H9 (cell line): ENCODE results near the gene KRT222. TPM values are rescaled to one million over a fixed set of nuclear protein-coding genes. Genes with fewer than 3 reads are reported as not detected.

Experiments
- DNase-seq: peaks from one replicate; pipeline ENCODE4 v3.0.0-alpha.2; 2017
- H2AFZ ChIP-seq: one replicate; pipeline ENCODE4 v1.6.1; 2013; ENCODE audit warnings: mild to moderate bottlenecking, low read length, control low read depth, moderate library complexity
- H2AK5ac ChIP-seq: 2 replicates; pipeline ENCODE4 v1.6.1; 2013; ENCODE audit warnings: low read length, control low read depth, mixed read lengths; ENCODE audit not compliant: insufficient read length
- H2BK120ac ChIP-seq: one replicate; pipeline ENCODE4 v1.6.1; 2013; ENCODE audit warnings: low read depth, mild to moderate bottlenecking, low read length, control low read depth, inconsistent platforms; ENCODE audit not compliant: poor library complexity, severe bottlenecking
- H2BK12ac ChIP-seq: 2 replicates; pipeline ENCODE4 v1.6.1; 2013; ENCODE audit warnings: low read length, control low read depth, mixed read lengths, low read depth; ENCODE audit not compliant: insufficient read length
- H2BK15ac ChIP-seq: 2 replicates; pipeline ENCODE4 v1.6.1; 2013; ENCODE audit warnings: low read depth, low read length, control low read depth
- H2BK20ac ChIP-seq: one replicate; pipeline ENCODE4 v1.6.1; 2013; ENCODE audit warnings: low read depth, mild to moderate bottlenecking, low read length, control low read depth, inconsistent platforms; ENCODE audit not compliant: poor library complexity, severe bottlenecking
- H2BK5ac ChIP-seq: 2 replicates; pipeline ENCODE4 v1.6.1; 2013; ENCODE audit warnings: low read length, control low read depth, mixed read lengths; ENCODE audit not compliant: insufficient read length
- H3K14ac ChIP-seq: 2 replicates; pipeline ENCODE4 v1.6.1; 2013; ENCODE audit warnings: low read length, control low read depth; ENCODE audit not compliant: insufficient read depth
- H3K18ac ChIP-seq: 2 replicates; pipeline ENCODE4 v1.6.1; 2013; ENCODE audit warnings: low read depth, mild to moderate bottlenecking, mixed read lengths, low read length, control low read depth; ENCODE audit not compliant: insufficient read length
- H3K23ac ChIP-seq: 2 replicates; pipeline ENCODE4 v1.6.1; 2013; ENCODE audit warnings: low read length, control low read depth, mixed read lengths, low read depth; ENCODE audit not compliant: insufficient read length
- H3K23me2 ChIP-seq: 2 replicates; pipeline ENCODE4 v1.6.1; 2013; ENCODE audit warnings: low read depth, mild to moderate bottlenecking, mixed read lengths, low read length, control low read depth; ENCODE audit not compliant: insufficient read length, poor library complexity, severe bottlenecking
- H3K27ac ChIP-seq: 2 replicates; pipeline ENCODE4 v1.5.1; 2013; ENCODE audit warnings: low read length, control low read depth, mixed read lengths, low read depth; ENCODE audit not compliant: insufficient read length
- H3K27me3 ChIP-seq: 2 replicates; pipeline ENCODE4 v1.6.1; 2013; ENCODE audit warnings: low read length, control low read depth, inconsistent platforms; ENCODE audit not compliant: insufficient read depth
- H3K4ac ChIP-seq: 2 replicates; pipeline ENCODE4 v1.6.1; 2013; ENCODE audit warnings: low read depth, mild to moderate bottlenecking, control low read depth, inconsistent platforms, low read length, moderate library complexity
- H3K4me1 ChIP-seq: 2 replicates; pipeline ENCODE4 v1.6.1; 2013; ENCODE audit warnings: low read length, control low read depth, inconsistent platforms; ENCODE audit not compliant: insufficient read depth
- H3K4me2 ChIP-seq: 2 replicates; pipeline ENCODE4 v1.6.1; 2013; ENCODE audit warnings: low read length, control low read depth, mixed read lengths; ENCODE audit not compliant: insufficient read length, insufficient read depth
- H3K56ac ChIP-seq: 2 replicates; pipeline ENCODE4 v1.6.1; 2013; ENCODE audit warnings: low read depth, mild to moderate bottlenecking, mixed read lengths, low read length, control low read depth; ENCODE audit not compliant: insufficient read length
- H3K79me1 ChIP-seq: 2 replicates; pipeline ENCODE4 v1.6.1; 2013; ENCODE audit warnings: low read depth, mild to moderate bottlenecking, moderate library complexity, low read length, control low read depth, inconsistent platforms; ENCODE audit not compliant: insufficient read depth, poor library complexity, severe bottlenecking
- H3K79me2 ChIP-seq: 2 replicates; pipeline ENCODE4 v1.6.1; 2013; ENCODE audit warnings: low read length, control low read depth, inconsistent platforms; ENCODE audit not compliant: insufficient read depth
- H3K9ac ChIP-seq: 2 replicates; pipeline ENCODE4 v1.6.1; 2013; ENCODE audit warnings: low read length, control low read depth, mixed read lengths; ENCODE audit not compliant: insufficient read length; ENCODE audit errors: extremely low read depth
- H3K9me3 ChIP-seq: one replicate; pipeline ENCODE4 v1.6.1; 2013; ENCODE audit warnings: low read depth, low read length, inconsistent platforms; ENCODE audit not compliant: control insufficient read depth
- H3T11ph ChIP-seq: one replicate; pipeline ENCODE4 v1.6.1; 2013; ENCODE audit warnings: mild to moderate bottlenecking, low read length, control low read depth, inconsistent platforms
- H4K20me1 ChIP-seq: one replicate; pipeline ENCODE4 v1.6.1; 2013; ENCODE audit not compliant: control insufficient read depth, insufficient read length, insufficient read depth
- H4K5ac ChIP-seq: 2 replicates; pipeline ENCODE4 v1.6.1; 2013; ENCODE audit warnings: low read depth, mild to moderate bottlenecking, mixed read lengths, low read length, control low read depth; ENCODE audit not compliant: insufficient read length
- H4K8ac ChIP-seq: replicated peaks from 2 replicates; pipeline ENCODE4 v1.6.1; 2013; ENCODE audit warnings: low read length, control low read depth, mixed read lengths, low read depth; ENCODE audit not compliant: insufficient read length
- H4K91ac ChIP-seq: 2 replicates; pipeline ENCODE4 v1.6.1; 2013; ENCODE audit warnings: low read depth, mild to moderate bottlenecking, moderate library complexity, mixed read lengths, low read length, control low read depth; ENCODE audit not compliant: insufficient read length
- H3K27ac Mint-ChIP-seq, 3 experiments: 2 replicates in 2 of 3; 3 replicates in 1 of 3; pipeline ENCODE4 v1.8.0; 2020 to 2021; ENCODE audit warnings: mixed read lengths in 3 of 3, mild to moderate bottlenecking in 1 of 3, moderate library complexity in 1 of 3
- H3K27me3 Mint-ChIP-seq: 2 replicates; pipeline ENCODE4 v1.8.0; 2021; ENCODE audit warnings: low read depth, mild to moderate bottlenecking, moderate library complexity, mixed read lengths
- H3K36me3 Mint-ChIP-seq, 3 experiments: 2 replicates in 2 of 3; 3 replicates in 1 of 3; pipeline ENCODE4 v1.8.0; 2020 to 2021; ENCODE audit warnings: low read depth in 3 of 3, mixed read lengths in 3 of 3; ENCODE audit not compliant: insufficient read depth in 1 of 3
- H3K4me1 Mint-ChIP-seq, 2 experiments: 2 replicates each; pipeline ENCODE4 v1.8.0; 2020; ENCODE audit warnings: mixed read lengths in 2 of 2
- H3K4me3 Mint-ChIP-seq, 2 experiments: 2 replicates in 1 of 2; 3 replicates in 1 of 2; pipeline ENCODE4 v1.8.0; 2020 to 2021; ENCODE audit warnings: mild to moderate bottlenecking in 2 of 2, mixed read lengths in 2 of 2, moderate library complexity in 1 of 2
- H3K9me3 Mint-ChIP-seq, 2 experiments: 2 replicates in 1 of 2; 3 replicates in 1 of 2; pipeline ENCODE4 v1.8.0; 2020; ENCODE audit warnings: mild to moderate bottlenecking in 2 of 2, mixed read lengths in 2 of 2, moderate library complexity in 1 of 2
- WGBS: extraction: QIAGEN DNeasy Blood & Tissue Kit; methylation state at CpG from one replicate; pipeline ENCODE4 v1.1.7; 2013; ENCODE audit warnings: missing lambda C conversion rate, low lambda C conversion rate, mixed read lengths; ENCODE audit not compliant: insufficient read length; ENCODE audit errors: extremely low coverage; 5-methylcytosine and 5-hydroxymethylcytosine counted together
- total RNA-seq: library from RNA; stranded (reverse); gene quantifications from 2 replicates; pipeline ENCODE4 v1.2.1, GENCODE V29; 2021
- TF ChIP-seq, protein P1 (sequence below): fragments of 200-600 bp; sonication (generic); conservative IDR thresholded peaks from 3 replicates; pipeline ENCODE4 v1.8.0; 2021; ENCODE audit warnings: antibody characterized with exemption, mild to moderate bottlenecking

KRT222 gene
- total RNA-seq, 1 experiment from 2014 or later: 0.13 TPM

- no CpG with 5 or more reads among the region's 10 CpGs for WGBS
- Histone ChIP-seq H3K9me3 (no peaks in the 10 kb centered on the region), H2BK120ac (no peak overlapping the region), H2AK5ac (no peak overlapping the region), H4K20me1 (no peaks in the 10 kb centered on the region), H3K9ac (no peak overlapping the region), H3K27ac (no peak overlapping the region), H3K79me2 (no peaks in the 10 kb centered on the region), H2BK20ac (no peak overlapping the region), H2AFZ (no peak overlapping the region), H3K4ac (no peak overlapping the region), H2BK12ac (no peak overlapping the region), H3K79me1 (no peaks in the 10 kb centered on the region), H3K23me2 (no peaks in the 10 kb centered on the region), H2BK5ac (no peak overlapping the region), H4K91ac (no peak overlapping the region), H4K8ac (no peak overlapping the region), H3K27me3 (no peaks in the 10 kb centered on the region), H3K4me2 (no peak overlapping the region), H3K23ac (no peak overlapping the region), H3K14ac (no peak overlapping the region), H4K5ac (no peak overlapping the region), H3K4me1 (peaks cover 5% of the 10 kb centered on the region; the same call in 1 of the 2 replicates), H3K18ac (no peak overlapping the region), H3K56ac (no peak overlapping the region), H2BK15ac (no peak overlapping the region), H3T11ph (no peak overlapping the region)
- DNase-seq: no peak
- no peak overlapping the region for H3K4me3 Mint-ChIP-seq
- peaks cover 13% of the 10 kb centered on the region for H3K27me3 Mint-ChIP-seq
- H3K27ac Mint-ChIP-seq: no peak overlapping the region; a peak in 1 of 7 replicates
- H3K36me3 Mint-ChIP-seq: no peaks in the 10 kb centered on the region
- TF ChIP-seq, protein P1, sequence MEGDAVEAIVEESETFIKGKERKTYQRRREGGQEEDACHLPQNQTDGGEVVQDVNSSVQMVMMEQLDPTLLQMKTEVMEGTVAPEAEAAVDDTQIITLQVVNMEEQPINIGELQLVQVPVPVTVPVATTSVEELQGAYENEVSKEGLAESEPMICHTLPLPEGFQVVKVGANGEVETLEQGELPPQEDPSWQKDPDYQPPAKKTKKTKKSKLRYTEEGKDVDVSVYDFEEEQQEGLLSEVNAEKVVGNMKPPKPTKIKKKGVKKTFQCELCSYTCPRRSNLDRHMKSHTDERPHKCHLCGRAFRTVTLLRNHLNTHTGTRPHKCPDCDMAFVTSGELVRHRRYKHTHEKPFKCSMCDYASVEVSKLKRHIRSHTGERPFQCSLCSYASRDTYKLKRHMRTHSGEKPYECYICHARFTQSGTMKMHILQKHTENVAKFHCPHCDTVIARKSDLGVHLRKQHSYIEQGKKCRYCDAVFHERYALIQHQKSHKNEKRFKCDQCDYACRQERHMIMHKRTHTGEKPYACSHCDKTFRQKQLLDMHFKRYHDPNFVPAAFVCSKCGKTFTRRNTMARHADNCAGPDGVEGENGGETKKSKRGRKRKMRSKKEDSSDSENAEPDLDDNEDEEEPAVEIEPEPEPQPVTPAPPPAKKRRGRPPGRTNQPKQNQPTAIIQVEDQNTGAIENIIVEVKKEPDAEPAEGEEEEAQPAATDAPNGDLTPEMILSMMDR: no peak
- H3K4me1 Mint-ChIP-seq: peaks cover 13 to 20% of the 10 kb centered on the region in 2 experiments
- H3K9me3 Mint-ChIP-seq: no peaks in the 10 kb centered on the region
Observed at GRCh38 chr17:40606548-40607353, 58.2 kb downstream of the KRT222 start.
